Endometrial microvascular endothelial cells (primary cell): Measurements from ENCODE around the gene B3GNT2. TPM values are rescaled to one million over a fixed set of nuclear protein-coding genes. Genes with fewer than 3 reads are reported as not detected.

ENCODE experiments used
- in situ Hi-C: cut with HindIII; loops from 2 replicates; pipeline ENCODE4 v1.10.0; 2017; ENCODE audit warnings: low sequenced_read_pairs, low pct_unique_long_range_greater_than_20kb; ENCODE audit errors: inconsistent ontology term
- total RNA-seq: library from RNA; depleted of rRNA; stranded (reverse); fragments of >200 nt; gene quantifications from one replicate; pipeline ENCODE4 v1.2.3, GENCODE V29; 2015; ENCODE audit errors: inconsistent ontology term

The B3GNT2 gene
- total RNA-seq, 1 donor from 2014 or later: 33.0 TPM

DNA sequence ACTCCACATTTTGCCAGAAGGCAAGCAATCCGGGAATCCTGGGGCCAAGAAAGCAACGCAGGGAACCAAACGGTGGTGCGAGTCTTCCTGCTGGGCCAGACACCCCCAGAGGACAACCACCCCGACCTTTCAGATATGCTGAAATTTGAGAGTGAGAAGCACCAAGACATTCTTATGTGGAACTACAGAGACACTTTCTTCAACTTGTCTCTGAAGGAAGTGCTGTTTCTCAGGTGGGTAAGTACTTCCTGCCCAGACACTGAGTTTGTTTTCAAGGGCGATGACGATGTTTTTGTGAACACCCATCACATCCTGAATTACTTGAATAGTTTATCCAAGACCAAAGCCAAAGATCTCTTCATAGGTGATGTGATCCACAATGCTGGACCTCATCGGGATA lies 26.8 kb downstream of the B3GNT2 start:
- in situ Hi-C loops: no loop called here

DNA sequence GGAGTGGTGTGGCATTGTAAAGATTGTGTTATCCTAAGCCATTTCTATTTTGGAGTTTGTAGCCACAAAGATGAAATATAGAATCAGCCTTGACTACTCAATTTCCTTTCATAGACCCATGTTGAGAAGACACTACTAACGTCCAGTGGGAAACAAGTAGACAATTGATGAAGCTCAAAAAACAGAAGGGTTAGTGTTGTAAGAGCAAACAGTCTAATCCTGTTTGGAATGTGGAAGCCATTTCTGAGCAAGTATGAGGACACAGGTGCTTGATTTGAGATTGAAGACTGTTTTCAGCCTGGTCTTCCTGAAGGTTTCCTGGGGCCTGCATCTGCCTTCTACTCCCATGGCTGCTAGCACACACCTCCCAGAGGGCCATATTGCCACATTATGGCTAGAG lies 29.1 kb downstream of the B3GNT2 start:
- in situ Hi-C loops: no loop called here

DNA sequence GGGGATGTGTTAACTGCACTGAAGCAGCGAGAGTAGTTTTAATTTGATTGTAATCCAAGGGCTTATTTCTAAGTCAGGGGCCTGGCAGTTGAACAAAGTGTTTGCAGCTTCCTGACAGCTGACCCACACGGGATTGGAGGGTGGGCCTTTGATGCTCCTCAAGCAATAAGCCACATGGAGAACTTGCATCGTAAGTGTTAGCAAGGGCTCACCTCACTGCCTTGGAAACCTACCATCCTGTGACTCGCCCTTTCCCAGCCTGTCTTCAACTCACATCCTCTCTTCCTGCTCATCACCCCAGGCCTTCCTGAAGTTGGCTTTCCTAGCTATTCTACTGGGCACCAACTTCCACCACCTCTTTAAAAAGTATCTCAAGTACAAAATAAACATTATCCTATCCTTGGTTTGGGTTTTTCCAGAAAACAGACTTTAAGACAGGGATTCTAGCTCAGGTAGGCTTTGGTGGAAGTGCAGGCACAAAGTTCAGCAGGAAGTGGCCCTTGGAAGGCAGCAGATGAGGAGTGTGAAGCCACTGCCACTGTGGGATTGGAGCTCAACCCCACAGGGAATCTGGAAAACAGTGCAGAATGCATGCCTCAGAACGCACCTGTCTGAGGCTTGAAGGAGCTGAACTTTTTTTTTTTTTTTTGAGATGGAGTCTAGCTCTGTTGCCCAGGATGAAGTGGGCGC lies 31.6 kb downstream of the B3GNT2 start:
- in situ Hi-C loops: no loop called here

DNA sequence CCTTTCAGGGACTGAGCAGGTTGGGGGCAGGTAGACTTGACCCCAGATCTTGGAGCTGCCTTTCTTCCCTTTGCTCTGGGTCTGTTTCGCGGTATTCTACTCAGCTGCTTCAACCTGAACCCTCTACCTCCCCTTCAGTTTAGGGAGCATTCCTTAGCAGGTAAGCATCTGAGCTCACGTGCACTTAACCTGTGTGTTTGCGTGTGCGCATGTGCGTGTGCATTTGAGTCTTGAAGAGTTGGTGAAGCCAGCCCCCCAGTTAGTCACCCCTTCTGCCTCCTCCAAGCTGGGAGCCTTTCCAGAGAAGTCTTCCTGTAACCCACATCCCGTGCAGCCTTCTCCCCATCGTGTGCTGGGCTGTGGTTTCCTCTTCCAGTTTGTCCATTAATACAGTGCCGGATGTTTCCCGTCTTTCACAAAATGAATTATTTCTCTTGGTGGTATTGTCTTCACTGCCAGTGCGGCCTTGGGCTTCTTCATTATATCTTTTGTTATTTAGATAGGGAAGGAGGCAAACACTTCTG lies 33.2 kb downstream of the B3GNT2 start:
- in situ Hi-C loops: no loop called here

DNA sequence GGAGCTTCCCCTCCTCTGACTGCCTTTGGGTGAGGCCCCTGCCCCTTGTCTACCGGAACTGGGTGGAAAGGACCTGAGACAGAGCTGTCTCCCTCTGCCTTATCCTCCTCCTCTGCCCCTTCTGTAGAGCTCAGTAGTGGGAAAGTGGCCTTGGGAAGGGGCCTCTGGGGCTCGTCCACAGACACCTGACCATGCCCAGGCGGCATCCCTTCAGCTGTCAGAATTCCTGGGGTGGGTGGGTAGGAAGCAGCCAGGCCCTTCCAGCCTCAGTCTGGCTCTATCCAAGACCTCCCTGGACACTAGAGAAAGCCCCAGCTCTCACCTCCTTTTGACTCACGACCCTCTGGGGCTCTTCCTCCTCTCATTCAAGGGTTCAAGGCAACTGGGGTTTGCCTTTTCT lies 35.6 kb downstream of the B3GNT2 start:
- in situ Hi-C loops: no loop called here

DNA sequence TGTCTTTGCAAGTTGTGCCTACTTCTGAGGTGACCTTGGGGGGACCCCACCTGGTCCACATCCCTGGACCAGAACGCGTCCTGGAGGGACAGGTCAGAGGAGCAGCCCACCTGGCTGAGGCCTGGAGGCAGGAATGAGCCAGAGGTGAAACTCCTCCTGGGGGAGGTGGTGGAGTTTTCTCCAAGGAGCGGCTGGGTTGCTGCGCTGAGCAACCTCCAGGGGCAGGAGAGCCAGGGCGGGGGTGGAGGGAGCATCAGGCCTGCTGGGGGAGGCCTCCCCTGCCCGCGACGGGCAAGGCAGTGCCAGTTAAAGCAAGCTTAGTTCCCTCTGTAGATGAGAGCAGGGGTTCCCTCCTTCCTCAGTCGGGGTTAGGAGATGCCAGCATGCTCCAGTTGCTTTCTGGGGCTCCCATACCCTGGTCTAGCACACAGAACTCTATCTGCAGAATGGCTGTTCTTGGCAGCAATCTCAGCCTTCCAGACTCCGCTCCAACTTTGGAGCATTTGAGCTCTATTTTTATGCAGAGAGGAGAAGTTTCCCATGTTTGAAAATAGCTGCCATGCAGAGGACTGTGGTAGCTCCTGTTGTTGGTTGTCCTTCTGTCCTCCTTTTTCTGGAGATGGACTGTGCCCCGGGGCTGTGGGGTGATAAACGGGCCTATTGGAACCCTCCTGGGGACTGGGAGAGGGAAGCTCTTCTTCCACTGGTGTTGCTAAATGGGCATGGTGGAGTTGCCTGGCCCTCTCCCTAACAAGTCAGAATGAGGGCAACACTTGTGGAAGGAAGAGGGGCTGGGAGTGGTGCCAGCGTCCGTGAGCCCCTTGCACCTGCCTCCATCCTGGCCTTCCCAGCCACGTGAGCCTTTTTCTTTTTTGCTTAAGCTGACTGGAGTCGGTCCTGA lies 39.1 kb downstream of the B3GNT2 start:
- in situ Hi-C loops: no loop called here

DNA sequence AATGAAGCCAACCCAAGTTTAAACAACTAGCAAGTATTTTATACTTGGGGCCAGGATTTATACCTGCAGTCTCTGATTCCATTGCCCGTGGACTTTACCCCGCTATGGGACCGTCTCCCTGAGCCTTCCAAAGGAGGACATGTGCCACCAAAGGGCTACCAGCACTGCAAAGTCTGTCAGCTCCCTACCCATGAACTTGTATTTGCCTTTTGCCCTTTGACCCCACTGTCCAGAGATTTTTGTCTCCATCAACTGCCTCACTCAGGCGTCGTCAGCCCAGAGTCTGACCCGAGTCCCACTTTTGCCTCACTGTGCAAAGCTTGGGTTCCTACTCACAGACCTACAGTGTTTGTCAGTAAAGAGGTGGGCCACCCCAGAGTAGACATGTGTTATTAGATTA lies 40.6 kb downstream of the B3GNT2 start:
- in situ Hi-C loops: no loop called here

DNA sequence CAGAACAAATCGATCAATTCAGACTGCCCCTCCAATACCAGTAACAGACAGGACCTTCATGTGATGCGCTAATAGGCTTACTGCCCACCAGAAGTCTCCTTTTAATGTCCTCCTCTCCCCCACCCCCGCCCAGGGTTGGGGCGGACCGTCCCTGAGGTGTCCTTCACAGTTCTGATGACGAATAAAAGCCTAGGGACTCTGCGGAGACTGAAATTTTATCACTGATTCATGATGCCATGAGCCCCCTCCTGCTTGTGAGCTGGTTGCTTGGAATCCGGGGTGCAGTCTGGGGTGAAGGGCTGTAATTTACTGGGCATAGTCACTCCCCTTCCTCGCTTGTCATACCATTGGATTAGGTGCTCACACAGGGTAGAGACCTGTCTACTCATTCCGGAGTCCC lies 42.3 kb downstream of the B3GNT2 start:
- in situ Hi-C loops: no loop called here

DNA sequence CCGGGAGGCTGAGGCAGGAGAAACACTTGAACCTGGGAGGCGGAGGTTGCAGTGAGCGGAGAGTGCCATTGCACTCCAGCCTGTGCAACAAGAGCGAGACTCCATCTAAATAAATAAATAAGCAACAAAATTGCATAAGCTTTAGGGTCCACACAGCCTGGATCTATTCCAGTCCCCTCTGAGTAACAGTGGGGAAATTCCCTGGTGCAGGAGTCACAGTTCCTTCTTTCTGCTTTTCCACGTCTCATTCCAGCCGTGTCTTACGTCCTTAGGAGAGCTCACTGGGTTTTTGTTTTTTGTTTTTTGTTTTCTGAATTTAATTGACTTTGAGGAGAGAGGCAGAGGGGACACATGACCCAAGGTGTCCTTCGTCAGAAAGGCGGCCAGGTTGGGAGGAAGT lies 44.6 kb downstream of the B3GNT2 start:
- in situ Hi-C loops: no loop called here

DNA sequence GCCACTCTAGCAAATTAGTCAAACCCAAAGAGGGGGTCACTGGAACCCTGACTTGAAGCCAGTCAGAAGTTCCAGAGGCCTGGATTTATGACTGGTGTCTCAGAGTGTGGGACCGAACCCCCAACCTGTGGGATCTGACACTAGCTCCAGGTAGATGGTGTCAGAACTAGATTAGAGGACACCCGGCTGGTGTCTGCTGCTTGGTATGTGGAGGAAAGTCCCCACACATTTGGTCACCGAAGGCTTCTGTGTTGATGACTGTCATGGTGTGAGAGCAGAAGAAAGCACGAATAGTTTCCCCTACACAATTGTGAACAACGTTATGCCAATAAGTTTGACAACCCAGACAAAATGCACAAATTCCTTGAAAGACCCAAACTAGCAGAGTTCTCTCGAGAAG lies 48.1 kb downstream of the B3GNT2 start:
- in situ Hi-C loops: no loop called here

DNA sequence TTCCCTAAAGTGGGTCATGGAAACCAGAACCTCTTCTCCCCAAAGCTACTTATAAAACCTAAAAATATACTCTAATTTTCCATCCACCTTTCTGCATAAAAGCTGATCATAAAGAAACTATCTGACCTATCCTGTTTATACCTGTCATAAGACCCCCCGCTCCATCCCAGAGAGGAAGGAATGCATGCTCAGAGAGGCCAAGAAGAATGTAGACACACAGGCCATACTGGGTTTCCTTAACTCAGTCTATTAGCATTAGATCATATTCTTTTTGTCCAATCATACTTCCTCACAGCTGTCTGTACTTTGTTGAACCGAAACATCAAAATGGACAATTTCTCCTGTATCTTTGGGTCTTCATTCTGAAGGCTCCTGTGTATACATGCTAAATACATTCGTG lies 52.3 kb downstream of the B3GNT2 start:
- in situ Hi-C loops: no loop called here

DNA sequence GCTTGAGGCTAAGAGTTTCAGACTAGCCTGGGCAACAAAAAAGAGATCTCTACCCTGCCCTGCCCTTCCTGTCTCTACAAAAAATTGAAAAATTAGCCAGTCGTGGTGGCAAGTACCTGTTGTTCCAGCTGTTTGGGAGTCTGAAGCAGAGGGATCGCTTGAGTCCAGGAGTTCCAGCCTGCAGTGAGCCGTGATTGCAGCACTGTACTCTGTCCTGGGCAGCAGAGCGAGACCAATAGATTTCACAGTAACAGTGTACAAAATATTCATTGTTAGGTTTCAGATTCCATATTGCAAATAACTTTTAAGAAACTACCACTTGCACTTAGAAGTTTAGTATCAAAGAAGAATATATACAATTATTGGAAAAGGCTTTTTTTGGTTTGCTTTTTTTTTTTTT lies 54.3 kb downstream of the B3GNT2 start:
- in situ Hi-C loops: no loop called here

DNA sequence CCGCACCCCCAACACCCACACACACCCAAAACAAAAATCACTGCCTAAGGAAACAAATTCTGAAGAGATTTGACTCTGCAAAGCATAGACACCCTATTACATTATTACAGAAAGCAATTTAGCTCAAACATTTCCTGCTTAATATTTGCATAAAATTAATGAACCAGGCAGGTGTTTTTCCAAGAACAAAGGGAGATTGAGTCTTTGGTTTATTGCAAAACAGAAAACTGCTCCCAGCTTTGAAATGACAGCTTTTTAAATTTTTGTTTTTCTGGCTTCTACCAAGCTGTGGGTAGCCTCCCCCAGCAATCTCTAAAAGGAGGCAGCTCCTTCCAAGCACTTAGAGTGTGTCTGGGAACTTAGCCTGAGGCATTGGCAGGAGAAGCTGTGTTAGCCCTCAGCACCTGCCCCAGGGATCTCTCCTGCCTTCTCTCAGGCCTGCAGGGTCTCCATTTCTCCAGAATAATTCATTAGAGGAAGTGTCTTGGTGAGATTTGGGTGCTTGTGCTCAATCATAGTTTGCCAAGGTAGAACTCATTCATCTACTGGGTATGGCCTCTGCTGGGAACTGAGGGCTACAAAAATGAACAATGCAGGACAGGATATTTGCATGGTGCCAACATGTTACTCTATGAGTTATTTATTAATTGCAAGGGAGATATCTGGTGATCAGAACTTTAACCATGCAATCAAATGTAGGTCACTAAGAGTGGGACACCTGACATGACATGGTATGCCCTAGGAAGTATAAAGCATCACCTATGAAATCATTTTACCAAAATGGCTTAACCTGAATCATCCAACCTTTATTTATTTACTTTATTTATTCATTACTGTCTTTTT lies 58.7 kb downstream of the B3GNT2 start:
- in situ Hi-C loops: no loop called here

DNA sequence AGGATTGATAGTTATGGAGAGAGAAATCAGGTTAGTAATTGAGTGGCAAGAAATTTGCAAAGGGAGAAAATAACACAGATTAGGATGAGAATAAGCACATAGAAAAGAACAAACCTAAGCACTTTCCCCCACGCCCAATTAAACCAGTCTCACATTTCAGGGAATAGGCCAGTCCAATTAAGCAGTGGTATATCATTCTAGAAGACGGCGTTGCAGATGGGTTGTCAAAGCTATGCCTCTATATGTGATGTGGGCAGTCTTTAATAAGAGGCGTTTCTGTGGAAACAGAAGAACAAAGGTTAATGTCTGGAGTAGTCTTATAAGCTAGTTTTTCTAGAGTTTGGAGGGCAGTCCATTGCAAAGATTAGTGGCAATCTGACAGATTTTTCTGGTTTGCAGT lies 61.6 kb downstream of the B3GNT2 start:
- in situ Hi-C loops: no loop called here

DNA sequence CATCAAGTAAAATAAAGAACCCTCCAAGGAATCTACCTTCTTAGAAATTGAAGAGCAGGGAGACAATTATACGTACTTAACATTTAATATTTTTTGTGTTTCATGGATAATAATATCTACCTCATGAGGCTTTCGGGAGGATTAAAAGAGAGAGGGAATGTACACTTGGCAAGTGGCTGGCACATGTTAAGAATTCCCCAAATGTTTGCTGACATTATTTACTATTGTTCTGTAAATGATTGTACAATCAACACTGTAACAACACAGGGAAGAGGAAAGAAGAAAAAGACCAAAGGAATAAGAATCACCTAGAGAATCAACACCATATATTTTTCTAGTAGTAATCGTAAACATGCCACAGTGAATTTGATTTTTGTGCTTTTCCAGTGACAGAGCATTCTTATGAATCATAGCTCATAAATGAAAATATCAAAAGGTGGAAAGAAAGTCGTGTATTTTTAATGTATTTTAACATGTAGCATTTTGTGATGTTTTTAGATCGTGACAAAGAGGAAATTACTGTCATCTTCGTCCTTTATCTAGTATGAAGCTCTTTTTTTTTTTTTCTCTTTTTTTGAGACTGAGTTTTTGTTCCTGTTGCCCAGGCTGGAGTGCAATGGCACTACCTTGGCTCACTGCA lies 67.3 kb downstream of the B3GNT2 start:
- in situ Hi-C loops: no loop called here

DNA sequence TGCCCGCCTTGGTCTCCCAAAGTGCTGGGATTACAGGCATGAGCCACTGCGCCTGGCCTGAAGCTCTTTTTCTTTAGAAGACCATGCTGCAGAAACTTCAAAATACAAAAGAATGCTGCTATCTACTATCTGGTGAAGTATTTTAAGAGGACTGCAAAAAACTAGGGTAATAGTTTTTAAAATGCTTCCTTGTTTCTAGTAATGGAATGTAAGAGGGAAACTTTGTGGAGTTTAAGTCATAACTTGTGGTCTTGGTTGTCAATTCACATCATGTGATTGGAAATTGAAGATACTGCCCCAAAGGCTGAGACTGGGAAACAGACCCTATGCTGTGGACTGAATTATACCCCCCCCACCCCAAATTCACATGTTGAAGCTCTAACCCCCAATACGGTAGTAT lies 68.3 kb downstream of the B3GNT2 start:
- in situ Hi-C loops: no loop called here

DNA sequence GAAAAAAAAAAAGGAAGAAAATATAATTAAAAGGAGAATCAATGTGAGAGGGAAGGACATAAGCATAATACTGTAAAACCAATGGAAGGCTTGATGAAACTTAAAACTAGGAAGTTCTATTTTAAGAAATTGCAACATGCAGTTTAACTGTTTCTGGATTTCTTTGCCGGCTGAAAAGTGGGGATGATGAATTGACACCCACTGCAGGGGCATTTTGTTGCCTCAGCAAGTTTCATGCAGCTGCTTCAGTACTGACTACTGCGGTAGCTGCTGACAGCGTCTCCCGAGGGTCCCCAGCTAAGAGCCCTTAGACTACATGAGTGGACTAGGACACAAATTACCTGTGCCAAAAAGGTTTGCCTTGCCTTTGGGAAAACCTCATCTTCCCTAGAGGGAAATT lies 69.2 kb downstream of the B3GNT2 start:
- in situ Hi-C loops: no loop called here

DNA sequence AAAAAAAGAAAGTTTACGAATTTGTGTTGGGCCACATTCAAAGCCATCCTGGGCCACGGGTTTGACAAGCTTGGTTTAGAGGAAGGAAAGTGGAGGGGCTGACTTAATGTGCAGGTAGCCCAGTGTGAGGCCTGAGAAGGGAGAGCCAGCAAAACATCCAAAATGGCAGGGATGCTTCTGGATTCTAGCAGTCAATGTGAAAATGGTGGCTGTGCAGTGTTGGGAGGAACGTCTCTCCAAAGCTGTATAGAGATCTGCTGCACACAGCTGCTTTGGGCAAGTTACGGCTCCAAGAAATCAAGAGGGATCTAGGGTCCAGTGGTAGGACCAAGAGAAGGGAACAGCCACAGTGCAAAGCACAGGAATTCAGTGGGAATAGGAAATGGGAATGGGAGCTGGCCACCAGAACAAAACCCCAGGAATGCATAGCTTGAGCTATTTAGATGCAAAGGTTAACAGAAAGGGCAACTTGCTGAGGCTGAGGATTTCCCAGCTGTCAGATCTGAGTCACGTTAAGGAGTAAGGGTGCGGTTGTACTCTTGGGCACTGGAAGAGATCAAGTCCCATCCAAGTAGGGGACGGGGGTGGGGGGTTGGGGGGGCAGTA lies 70.6 kb downstream of the B3GNT2 start:
- in situ Hi-C loops: no loop called here

DNA sequence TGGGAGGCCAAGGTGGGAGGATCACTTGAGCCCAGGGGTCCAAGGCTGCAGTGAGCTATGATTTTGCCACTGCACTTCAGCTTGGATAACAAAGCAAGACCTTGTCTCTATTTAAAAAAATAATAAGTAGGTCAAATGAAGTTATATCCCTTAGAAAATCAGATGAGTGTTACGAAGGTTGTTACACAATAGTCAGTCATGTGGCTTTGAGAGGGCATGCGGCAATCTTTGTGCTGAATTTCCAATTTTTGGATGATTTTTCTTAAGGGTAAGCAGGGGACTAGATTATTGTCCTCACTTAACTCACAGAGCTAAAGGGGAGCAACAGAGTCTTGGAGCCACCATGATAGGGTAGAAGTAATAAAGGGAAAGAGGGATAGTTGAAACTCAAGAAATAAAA lies 71.8 kb downstream of the B3GNT2 start:
- in situ Hi-C loops: no loop called here
